HG02884 (cell line): ENCODE measurements around the gene HYCC1.
A peak's percentile ranks its signal among the peaks of the same experiment; 100 is the strongest.

Source experiments
- ATAC-seq: cut with Tn5 transposase; IDR thresholded peaks from one replicate; pipeline ENCODE4 v1.9.1; 2021; ENCODE audit warnings: mild to moderate bottlenecking, moderate library complexity; ENCODE audit not compliant: unreplicated experiment

The HYCC1 gene

DNA sequence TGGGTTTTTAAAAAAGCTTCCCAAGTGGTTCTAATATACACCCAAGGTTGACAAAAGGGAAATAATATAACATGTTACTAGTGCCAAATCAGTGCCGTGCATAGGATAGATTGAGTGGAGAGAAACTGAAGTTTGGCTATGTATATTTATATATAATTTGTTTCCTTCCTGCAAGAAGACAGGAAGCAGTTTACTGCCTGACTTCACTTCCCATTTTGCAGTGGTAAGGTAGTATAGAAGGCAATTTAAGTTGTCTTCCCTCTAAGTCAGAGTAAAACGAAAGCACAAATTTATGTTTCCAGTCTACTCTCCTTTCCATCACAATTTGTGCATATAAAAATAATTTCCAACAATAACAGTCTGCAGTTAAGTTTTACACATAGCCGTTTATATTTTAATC, 3.4 kb upstream of the HYCC1 start:
- no peak for ATAC-seq

DNA sequence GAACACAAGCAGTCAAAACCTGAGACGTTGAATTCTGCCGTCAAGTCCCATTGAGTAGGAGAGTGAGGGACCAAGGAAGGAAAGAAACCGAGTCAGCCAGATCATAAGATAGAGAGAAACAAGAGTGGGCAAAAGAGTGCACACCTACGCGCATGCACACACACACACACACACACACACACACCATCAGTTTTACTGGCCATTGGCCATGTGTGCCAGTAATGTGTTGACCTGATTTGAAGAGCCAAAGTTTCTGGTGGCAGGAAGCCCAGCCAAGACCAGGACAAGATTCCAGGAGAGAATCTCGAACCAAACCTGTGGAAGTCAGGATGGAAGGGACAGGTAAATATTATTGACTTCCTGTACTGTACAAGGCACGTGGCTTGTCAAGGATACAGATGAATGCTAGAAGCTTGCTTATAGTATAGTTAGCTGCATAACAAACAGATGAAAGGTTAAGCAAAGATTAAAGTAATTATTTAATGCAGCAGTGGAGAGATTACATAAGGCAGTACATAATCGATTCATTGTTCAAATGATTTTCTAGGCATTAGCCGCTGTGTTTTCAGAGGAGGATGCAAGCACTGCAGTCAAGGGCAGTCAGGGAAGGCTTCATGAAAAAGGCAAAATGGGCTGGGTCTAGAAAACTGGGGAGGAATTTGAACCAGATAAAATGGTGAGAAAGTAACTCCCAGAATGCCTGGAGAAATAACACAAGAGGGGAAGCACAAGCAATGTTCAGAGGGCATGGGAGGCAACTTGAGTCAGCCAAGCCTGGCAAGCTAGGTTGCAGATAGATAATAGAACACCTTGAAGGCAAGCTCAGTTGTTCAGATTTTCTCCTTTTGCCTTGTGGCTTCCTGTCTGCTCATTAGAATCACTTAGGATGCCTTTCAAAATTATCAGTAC, 2.7 kb upstream of the HYCC1 start:
- ATAC-seq, result no peak

DNA sequence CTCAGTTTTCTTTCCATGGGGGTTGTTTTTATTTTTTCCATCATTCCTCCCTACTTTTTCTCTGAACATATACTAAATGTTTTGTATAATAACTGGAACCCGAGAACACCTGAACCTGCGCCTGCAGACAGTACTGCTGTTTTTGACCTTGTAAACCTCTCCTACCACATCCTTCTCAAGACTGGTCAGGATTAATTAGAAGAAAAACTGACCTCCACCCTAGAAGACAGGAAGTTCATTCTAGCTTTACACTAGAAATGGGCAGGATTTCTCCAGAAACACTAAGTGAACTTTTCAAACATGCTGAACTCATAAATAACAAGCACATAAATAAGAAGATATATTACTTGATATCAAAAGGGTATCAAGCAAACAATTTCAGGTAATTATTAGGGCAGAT, 751 bp upstream of the HYCC1 start:
- ATAC-seq, result no peak

DNA sequence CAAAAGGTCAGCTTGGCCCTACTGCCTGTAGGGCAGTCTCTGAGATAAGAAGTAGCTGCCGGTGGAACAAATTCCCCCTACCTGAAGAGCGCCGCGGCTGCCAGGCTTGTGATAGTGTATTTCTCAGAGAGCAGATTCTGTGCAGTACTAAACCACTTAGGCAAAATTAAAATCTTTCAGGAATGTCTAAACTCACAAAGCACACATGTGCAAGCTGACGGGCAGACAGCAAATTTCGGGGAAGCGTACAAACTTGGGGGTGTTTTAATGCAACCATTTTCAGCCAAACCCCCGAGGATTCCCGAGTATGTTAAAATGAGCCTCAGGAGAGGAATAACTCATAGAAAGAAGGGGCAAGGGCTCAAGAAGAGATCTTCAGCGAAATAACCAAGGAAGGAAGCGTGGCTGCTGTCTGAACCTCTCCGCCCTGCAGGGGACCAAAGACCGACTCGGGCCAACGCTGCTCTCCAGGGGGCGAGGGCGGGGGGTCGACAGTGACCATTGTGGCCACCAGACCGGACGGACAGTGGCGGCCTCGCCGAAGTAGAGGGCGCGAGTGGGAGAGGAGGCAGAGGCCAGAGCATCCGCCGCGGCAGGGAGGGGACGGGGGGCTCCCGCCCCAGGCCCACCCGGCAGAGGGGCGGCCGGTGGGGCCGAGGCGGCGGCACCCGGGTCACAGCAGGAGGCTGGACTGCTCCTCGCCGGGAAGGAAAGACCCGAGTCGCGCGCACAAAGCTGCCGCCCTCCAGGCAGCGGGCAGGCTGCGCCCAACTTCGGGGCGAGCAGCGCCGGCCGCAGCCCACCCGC, 819 bp downstream of the HYCC1 start:
- ATAC-seq, result peak; percentile 1

DNA sequence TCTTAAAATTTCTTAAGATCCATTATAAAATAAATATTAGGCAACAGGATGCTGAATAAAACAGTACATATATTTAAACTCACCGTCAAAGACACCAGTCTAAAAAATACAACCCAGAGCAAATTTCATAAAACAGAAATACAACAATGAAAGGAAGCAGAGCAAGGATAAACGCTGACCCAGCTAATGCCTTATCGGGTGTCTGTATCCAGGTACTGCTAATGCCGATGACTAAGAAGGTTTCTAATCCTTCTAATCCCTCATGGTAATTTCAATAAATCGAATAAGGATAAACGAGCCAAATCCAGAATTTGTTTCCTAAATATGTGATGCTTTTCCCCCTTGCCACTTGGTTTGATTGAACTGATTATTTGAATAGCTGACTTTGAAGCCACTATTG, 1.7 kb downstream of the HYCC1 start:
- ATAC-seq, result no peak

DNA sequence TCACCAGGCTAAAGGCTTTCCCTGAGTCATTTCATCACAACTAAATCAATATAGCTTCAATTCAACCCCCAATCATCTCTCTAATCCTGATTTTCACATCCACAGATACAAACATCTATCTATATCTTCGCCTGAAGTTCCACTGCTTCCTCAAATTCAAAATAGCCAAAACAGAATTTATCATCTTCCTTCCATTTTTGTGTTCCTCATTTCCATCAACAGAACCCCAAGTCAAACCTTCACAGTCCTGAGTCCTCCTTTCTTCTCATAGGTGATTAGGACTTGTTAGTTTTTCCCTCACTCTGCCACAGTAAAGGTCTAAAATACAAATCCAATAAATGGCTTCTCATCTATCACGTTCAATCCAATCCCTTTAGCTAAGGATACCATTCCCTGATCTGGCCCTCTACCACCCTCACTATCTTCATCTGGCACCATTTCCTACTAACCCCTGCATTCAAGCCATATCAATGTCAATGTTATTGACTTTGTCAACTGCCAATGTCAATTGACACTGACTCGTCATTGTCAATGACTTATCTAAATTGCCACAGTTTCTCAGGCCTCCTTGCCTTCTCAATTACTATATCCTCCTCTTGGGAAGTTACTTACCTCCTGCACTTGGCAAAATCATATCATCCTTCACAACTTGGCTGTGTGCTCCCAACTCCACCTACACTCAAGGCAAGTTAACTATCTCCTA, 2.6 kb downstream of the HYCC1 start:
- ATAC-seq, result no peak

DNA sequence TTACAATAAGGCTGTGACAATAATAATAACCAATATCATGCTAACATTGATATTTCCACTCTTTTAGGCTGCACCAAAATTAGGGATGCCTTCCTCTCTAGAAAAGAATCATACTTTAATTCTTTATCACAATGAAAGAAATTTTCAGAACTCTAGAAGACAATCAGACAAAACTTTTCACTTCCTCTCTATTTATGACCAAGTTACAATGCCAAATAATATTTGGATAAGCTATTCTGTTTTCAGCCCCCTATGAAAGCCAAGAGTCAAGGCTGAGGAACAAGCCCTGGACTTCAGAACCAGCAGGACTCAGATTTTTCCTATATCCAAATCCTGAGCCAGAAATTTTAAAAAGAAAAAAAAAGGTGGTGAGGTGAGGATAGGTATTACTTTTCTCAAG, 4.6 kb downstream of the HYCC1 start:
- ATAC-seq, result no peak

DNA sequence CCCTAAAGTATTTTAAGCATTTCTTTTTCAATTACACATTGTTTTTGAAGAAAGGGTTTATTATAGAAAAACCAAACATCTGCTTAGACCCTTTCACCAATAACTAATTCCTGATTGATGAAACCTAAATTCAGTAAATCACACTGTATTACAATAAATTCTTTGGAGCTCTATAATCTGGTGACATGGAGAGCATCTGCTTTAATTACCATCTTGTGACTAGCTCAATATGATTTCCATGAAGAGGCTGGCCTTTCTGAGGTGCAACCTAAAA, 9.7 kb downstream of the HYCC1 start:
- ATAC-seq, result no peak

DNA sequence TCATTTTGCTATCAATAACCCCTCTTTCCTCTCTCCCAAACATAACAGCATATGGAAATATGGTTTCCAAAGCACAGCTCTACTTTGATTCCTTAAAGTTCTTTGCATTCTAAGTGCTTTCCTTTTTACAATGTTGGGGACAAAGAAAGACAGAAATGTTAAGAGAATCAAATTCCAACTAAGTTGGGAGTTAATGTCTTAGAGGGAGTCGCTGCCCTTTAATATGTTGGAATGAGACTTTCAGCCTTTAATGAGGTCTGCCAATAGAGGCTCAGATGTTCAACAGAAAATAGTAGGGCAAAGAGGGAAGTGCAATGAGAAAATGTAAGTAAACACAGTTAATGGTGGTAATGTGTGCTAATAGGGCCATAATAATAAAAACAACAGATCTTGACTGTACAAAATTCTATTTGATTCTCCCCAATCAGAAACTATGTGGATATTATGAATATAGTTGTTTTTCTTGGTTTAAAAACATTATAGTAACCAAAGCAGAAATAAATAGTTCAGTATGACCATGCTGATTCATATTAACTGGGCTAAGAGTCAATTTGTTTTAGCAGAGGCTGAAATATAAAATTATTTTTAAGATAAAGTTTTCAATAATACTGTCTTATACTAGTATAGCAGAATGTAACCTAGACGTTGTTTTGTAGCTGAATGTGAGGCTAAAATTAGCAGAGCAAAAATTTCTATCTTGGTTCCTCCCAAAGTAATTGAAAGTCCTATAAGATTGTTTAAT, 10.3 kb downstream of the HYCC1 start:
- ATAC-seq, result no peak

DNA sequence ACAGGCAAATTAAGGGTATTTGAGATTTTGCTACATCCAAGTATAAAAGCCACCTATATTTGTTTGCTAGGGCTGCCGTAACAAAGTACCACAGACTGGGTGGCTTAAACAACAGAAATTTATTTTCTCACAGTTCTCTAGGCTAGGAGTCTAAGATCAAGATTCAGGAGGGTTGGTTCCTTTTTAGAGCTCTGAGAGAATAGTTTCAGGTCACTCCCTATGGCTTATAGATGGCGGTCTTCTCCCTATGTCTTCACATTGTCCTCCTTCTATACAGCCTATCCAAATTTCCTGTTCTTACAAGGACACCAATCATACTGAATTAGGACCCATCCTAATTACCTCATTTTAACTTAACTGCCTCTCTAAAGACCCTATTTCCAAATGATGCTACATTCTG, 11.2 kb downstream of the HYCC1 start:
- no peak for ATAC-seq

DNA sequence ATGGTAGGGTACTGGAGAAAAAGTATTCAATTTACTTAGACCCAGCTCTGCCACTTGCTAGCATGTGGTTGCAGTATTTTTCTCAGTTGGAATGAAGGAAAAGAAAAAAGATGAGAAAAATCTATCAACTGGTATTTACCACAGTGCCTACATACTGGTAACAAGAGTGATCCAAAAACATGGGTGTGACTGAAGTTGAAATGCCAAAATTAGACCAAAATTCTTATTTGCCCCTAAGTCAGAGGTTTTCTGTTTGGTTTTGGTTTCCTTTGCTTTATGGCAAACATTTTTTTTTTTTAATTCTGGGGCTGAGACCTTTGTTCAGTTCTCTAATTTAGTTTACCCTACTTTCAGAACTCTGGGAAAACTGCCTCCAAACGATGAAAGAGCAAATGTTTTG, 12.3 kb downstream of the HYCC1 start:
- ATAC-seq, result no peak

DNA sequence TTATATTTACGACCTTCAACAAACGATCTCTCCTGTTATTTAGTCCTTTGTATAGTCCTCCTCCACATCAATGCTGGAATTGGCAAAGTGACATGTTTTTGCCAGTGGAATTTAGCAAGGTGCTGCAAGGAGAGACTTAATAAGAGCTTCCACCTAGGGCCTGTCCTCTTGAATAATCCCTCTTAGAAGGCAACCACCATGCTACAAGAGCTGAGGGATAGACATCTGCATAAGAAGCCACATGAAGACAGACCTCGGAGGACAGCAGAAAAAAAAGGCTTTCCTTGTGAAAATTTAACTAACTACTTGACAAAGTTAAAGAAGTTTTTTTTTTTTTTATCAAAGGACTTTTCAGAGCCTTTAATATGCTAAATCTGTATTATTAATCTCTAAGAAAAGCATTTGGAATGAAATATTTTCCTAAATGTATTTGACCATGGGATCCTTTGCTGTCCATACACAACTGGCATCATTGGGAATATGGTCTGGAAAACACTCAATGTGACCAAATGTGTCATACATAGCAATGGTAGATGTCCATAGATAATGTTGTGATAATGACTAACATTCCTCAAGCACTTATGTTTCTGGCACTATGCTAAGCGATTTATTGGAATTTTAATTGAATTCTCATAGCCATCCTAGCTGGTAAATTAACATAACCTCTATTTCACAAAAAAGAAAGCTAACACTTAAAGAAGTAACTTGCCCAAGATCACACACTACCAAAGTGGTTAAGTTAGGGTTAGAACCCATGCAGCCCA, 13.2 kb downstream of the HYCC1 start:
- no peak for ATAC-seq

DNA sequence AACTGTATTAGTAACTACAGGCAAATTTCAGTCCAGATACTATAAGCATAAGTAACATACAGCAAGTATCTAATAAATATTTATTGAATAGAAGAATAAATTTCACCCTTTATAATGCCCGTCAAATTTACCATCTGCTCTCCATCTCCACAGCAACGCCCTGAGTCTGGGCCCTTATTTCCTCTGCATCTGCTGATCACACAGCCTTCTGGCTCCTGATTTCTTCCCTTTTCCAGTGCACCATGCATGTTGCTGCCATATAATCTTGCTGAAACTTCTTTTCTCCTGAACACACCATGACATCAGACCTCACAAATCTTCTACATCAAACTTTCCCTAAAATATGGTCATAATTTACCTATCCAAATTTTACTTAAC, 15.4 kb downstream of the HYCC1 start:
- no peak for ATAC-seq

DNA sequence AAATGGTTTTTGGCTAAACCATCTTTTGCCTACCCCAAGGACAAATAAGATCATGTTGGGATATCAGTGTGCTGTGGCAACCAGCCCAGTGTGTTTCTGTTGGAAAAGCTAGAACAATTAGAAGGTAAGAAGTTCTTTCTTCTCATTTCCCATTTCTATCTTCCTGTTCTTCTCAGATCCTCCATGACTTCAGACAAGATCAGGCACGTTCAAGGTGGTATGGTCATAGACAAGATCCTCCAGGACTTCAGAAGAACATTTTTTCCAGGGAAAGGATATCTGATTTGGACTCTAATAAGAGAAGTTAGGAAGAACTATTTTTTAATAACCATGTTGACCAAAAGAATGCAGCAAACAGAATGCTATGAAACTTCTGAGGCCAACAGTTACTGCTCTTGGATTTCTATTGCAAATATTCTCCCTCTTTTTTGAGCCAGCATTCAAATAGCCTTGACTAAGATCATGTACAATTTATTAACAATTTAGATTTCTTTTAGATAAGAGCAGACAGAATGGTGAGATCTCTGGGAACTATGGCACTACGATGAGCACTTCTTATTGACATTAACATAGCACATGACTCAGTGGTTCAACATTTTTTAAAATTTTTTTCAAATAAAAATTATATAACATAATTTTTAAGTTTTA, 15.9 kb downstream of the HYCC1 start:
- no peak for ATAC-seq

DNA sequence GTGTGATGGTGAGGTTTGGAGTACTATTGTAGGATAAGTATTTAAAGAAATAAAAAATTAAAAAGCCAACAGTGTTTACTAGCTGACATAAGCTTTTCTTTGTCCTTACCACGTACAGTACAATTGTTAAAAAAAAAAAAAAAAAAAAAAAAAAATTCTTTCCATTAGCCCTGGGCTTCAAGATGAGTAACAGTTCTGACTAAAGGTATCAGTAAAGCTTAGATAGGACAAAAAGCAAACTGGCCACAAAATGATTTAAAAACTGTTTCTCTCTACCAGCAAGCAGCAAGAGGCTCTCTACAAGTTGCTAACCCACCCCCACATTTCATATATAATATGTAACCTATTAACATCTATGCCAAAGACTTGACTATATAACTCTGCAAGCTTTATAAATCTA, 17.5 kb downstream of the HYCC1 start:
- ATAC-seq, result no peak

DNA sequence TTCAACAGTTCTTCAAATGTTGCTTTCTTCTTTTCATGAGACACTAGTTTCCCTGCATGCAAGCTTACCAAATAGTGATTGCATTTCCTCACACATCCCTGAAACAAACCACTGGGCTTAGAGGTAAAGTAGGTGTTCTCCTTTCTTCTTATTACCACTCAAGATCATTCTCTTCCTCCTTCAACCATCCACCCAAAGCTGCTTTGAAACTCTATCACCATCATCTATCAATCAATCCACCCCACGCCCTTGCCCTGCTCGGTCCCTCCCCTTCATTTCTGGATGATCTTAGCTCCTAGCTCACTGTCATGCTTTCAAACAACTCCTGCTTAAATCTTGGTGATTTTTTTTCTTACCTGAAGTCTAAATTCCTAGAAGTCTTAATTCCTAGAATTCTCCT, 18.9 kb downstream of the HYCC1 start:
- ATAC-seq, result no peak

DNA sequence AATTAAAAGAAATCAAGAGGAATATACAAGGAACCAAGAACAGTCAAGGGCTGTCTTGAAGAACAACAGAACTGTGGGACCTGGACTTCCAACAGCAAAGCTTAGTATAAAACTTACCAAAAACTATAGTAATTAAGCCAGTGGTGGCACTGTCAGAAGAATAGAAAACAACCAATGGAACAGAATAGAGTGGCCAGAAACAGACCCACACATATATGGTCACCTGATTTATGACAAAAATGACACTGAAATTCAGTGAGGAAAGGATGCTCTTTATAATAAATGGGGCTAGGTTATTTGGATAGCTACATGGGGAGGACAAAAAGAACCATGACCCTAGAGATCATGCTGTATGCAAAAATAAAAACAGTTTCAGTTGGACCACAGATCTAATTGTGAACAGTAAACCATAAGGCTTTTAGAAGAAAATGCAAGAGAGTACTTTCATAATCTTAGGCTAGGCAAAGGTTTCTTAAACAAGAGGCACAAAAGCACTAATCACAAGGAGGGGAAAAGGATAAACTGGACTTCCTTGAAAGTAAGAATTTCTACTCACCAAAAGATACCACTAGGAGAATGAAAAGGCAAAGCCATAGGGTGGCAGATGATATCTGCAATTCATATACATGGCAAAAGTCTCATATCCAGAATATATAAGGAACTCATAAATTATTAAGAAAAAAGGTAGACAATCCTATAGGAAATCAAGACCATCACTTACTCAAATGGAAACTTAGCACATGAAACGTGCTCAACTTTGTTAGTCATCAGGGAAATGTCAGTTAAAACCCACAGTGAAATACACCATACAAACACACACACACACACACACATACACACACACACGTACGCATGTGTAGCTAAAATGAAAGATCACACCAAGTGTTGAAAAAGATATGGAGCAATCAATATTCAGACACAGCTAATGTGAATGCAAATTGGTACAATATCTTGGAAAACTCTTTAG, 20.8 kb downstream of the HYCC1 start:
- peak; percentile 74 for ATAC-seq

DNA sequence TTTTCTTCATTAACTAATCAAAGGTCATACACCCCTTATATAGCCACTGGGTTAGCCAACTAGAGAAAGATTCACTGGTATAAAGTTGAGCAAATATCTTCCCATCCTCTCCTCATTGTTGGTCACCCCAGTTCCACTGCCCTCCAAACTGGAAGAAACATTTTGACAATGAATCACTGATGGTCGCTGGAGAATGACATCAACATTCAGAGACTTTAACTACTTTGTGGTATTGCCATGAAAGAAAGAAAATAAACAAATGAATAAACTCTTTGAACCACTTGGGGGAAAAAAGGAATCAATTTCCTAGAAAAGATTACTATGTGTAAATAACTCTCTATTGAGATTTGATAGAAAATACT, 23.4 kb downstream of the HYCC1 start:
- no peak for ATAC-seq
